ENCODE results near the gene ORM2.

- TF ChIP-seq REST (IDR thresholded peaks at IDR 0.05; ENCODE audit: insufficient read depth in 1 of 2, low read depth in 2 of 2, low read length in 2 of 2) = no peak
- no peak for TF ChIP-seq POLR2AphosphoS5 (IDR thresholded peaks at IDR 0.05; ENCODE audit: low read depth, low read length)
- no peak for TF ChIP-seq TAF1 (IDR thresholded peaks at IDR 0.05; ENCODE audit: borderline replicate concordance, insufficient read depth, low read length)
- no peak for TF ChIP-seq SIN3A (IDR thresholded peaks at IDR 0.05; ENCODE audit: borderline replicate concordance, insufficient read depth, low read length)
Measured at GRCh38 chr9:114321759-114322158, 7.9 kb upstream of the ORM2 start.

All from PFSK-1 (cell line).